ENCODE data around the gene ZNF827.

The ZNF827 gene

GRCh38 chr4:145732895-145733880 is 205.4 kb downstream of the ZNF827 start:
- DNase-seq (ENCODE audit: extremely low read depth, insufficient read length), result peak; percentile 88
- Histone ChIP-seq H3K27me3 (replicated peaks; ENCODE audit: control insufficient read depth, insufficient read depth, low read length) (no peaks in the 10 kb centered on the region), H3K4me3 (replicated peaks; ENCODE audit: low read depth, low read length) (peak overlapping the region; percentile 73), H3K36me3 (ENCODE audit: control insufficient read depth, insufficient read depth, low read length) (no peaks in the 10 kb centered on the region)
- no peak for TF ChIP-seq CTCF (IDR thresholded peaks at IDR 0.05; ENCODE audit: insufficient read depth, low read length, poor library complexity, severe bottlenecking)

GRCh38 chr4:145732001-145732815 is 206.4 kb downstream of the ZNF827 start:
- no peak for DNase-seq (ENCODE audit: extremely low read depth, insufficient read length)

DNA sequence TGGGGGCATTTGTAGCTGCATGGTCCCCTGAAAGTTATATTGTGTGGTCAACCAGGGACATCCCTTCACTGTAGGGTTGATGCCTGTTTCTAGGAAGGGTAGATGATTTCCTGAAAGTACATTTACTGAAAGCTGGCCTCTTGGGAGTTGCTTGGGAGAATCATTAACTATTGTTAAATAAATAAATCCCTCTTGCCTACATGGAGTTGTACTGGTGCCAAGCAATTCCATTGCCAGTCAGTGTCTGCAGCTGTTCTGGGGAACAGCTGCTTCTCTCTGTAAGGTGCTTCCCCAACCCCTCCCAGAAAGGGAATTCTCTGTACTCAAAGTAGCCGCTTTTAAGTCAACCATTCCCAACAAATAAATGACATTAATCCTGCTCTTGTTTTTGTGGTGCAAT is 207.6 kb downstream of the ZNF827 start:
- Histone ChIP-seq H3K4me3 (replicated peaks; ENCODE audit: low read depth, low read length) (no peak overlapping the region), H3K27me3 (replicated peaks; ENCODE audit: control insufficient read depth, insufficient read depth, low read length) (no peaks in the 10 kb centered on the region), H3K36me3 (ENCODE audit: control insufficient read depth, insufficient read depth, low read length) (no peaks in the 10 kb centered on the region)
- no peak for DNase-seq (ENCODE audit: extremely low read depth, insufficient read length)
- no peak for TF ChIP-seq CTCF (IDR thresholded peaks at IDR 0.05; ENCODE audit: insufficient read depth, low read length, poor library complexity, severe bottlenecking)

More at GRCh38 chr4:145732001-145732815, 206.4 kb downstream of the ZNF827 start:
- TF ChIP-seq CTCF (IDR thresholded peaks at IDR 0.05; ENCODE audit: insufficient read depth, low read length, poor library complexity, severe bottlenecking), result no peak
- Histone ChIP-seq H3K27me3 (replicated peaks; ENCODE audit: control insufficient read depth, insufficient read depth, low read length) (no peaks in the 10 kb centered on the region), H3K36me3 (ENCODE audit: control insufficient read depth, insufficient read depth, low read length) (no peaks in the 10 kb centered on the region), H3K4me3 (replicated peaks; ENCODE audit: low read depth, low read length) (peak overlapping the region; percentile 73)

GRCh38 chr4:145730026-145730425 is 208.6 kb downstream of the ZNF827 start:
- no peak for TF ChIP-seq CTCF (IDR thresholded peaks at IDR 0.05; ENCODE audit: insufficient read depth, low read length, poor library complexity, severe bottlenecking)
- no peak overlapping the region for H3K4me3 ChIP-seq (replicated peaks; ENCODE audit: low read depth, low read length)
- no peaks in the 10 kb centered on the region for H3K27me3 ChIP-seq (replicated peaks; ENCODE audit: control insufficient read depth, insufficient read depth, low read length)
- DNase-seq (ENCODE audit: extremely low read depth, insufficient read length), result no peak
- no peaks in the 10 kb centered on the region for H3K36me3 ChIP-seq (ENCODE audit: control insufficient read depth, insufficient read depth, low read length)

GRCh38 chr4:145723336-145723735 is 215.3 kb downstream of the ZNF827 start:
- TF ChIP-seq CTCF (IDR thresholded peaks at IDR 0.05; ENCODE audit: insufficient read depth, low read length, poor library complexity, severe bottlenecking), result peak; percentile 4
- DNase-seq (ENCODE audit: extremely low read depth, insufficient read length), result no peak

More at GRCh38 chr4:145723336-145723735, 215.3 kb downstream of the ZNF827 start:
- Histone ChIP-seq H3K27me3 (replicated peaks; ENCODE audit: control insufficient read depth, insufficient read depth, low read length) (no peaks in the 10 kb centered on the region), H3K36me3 (ENCODE audit: control insufficient read depth, insufficient read depth, low read length) (no peaks in the 10 kb centered on the region), H3K4me3 (replicated peaks; ENCODE audit: low read depth, low read length) (no peak overlapping the region)

Measured in GM06990 (cell line).